22Rv1 (cell line): Measurements from ENCODE around the gene RGS4.

Source experiments
- H3K27ac ChIP-seq: fragments of 450-650 bp; 2 replicates; pipeline ENCODE4 v1.5.1; 2017
- ZFX ChIP-seq: fragments of 450-650 bp; IDR thresholded peaks from 2 replicates; pipeline ENCODE4 v1.6.1; 2017; ENCODE audit warnings: antibody characterized with exemption, borderline replicate concordance
- TF ChIP-seq, protein P1 (sequence below): fragments of 450-650 bp; IDR thresholded peaks from 2 replicates; pipeline ENCODE4 v1.5.1; 2017; ENCODE audit warnings: mild to moderate bottlenecking

The RGS4 gene

DNA sequence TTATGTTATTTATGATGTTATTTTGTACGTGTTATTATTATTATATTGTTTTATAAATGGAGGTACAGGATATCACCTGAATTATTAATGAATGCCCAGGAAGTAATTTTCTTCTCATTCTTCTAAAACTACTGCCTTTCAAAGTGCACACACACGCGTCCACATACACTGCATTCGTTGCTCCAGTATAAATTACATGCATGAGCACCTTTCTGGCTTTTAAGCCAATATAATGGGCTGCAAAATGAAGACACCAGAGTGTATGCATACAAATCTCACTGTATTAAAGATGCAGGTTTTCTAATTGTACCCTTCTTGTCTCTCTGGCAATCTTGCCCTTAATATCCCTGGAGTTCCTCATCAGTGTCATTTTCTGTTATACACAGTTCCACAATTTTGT is 6.9 kb downstream of the RGS4 start:
- TF ChIP-seq, protein P1, sequence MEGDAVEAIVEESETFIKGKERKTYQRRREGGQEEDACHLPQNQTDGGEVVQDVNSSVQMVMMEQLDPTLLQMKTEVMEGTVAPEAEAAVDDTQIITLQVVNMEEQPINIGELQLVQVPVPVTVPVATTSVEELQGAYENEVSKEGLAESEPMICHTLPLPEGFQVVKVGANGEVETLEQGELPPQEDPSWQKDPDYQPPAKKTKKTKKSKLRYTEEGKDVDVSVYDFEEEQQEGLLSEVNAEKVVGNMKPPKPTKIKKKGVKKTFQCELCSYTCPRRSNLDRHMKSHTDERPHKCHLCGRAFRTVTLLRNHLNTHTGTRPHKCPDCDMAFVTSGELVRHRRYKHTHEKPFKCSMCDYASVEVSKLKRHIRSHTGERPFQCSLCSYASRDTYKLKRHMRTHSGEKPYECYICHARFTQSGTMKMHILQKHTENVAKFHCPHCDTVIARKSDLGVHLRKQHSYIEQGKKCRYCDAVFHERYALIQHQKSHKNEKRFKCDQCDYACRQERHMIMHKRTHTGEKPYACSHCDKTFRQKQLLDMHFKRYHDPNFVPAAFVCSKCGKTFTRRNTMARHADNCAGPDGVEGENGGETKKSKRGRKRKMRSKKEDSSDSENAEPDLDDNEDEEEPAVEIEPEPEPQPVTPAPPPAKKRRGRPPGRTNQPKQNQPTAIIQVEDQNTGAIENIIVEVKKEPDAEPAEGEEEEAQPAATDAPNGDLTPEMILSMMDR: no peak
- no peak for TF ChIP-seq ZFX
- no peak overlapping the region for H3K27ac ChIP-seq

DNA sequence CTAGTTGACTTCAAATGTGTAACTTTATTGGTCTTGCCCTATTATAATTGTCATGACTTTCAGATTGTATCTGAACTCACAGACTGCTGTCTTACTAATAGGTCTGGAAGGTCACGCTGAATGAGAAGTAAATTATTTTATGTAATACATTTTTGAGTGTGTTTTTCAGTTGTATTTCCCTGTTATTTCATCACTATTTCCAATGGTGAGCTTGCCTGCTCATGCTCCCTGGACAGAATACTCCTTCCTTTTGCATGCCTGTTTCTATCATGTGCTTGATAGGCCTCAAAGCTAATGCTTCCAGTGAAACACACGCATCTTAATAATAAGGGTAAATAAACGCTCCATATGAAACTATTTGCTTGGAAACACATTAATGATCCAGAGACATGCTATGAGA is 7.3 kb downstream of the RGS4 start:
- TF ChIP-seq ZFX: no peak
- TF ChIP-seq, protein P1: no peak
- no peak overlapping the region for H3K27ac ChIP-seq

DNA sequence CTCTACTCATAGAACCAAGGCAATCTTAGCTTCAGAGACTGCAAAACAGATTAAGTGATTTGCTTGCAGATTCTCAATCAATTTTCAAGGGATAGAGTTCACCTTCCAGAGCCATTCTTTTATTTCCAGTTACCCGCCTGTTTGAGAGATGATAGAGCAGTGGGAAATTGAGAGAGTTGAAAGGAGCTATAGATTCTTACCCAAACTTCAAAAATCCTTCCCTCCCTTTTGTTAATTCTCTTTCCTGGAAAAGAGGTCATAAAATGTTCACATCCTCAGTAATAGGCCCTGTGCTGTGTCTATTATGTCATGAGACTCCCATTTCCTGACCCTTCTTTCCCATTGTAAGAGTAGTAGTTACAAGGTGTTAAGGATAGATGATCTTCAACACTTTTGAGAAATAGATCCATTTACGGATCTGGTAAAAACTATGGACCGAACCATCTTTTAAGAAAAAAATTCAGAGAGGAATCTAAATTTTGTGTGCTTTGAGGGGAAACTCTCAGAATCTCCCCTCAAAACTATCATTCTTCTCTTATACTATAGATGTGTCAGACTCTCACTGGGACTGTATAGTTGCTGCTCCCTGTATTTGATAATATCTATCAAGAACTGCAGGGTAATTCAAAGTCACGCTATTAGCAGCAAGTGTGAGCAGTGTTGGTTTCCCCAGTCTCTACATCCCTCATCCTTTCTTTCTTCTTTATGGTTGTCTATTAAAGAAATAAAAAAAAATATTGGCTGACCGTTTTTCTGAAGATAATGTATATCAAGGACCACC is 8.0 kb downstream of the RGS4 start:
- H3K27ac ChIP-seq: no peak overlapping the region
- TF ChIP-seq ZFX: no peak
- TF ChIP-seq, protein P1: no peak

DNA sequence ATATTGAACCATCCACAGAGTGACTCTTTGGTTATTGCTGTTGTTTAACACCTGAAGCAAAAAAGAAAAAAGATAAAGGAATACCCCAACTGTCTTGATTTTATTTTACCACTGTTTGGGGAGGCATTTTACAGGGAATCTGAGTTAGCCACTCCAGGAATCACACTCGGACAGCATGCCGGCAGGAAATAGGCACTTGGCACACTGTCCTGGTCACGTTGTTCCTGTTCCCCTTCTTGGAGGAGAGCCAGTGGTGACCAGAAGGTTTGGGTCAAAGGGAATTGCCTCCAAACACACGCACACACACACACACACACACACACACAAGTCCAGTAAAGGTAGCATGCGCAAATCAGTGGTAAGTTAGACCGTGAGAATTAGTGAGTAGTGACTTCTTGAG is 13.8 kb downstream of the RGS4 start:
- no peak for TF ChIP-seq ZFX
- TF ChIP-seq, protein P1: no peak
- no peak overlapping the region for H3K27ac ChIP-seq

DNA sequence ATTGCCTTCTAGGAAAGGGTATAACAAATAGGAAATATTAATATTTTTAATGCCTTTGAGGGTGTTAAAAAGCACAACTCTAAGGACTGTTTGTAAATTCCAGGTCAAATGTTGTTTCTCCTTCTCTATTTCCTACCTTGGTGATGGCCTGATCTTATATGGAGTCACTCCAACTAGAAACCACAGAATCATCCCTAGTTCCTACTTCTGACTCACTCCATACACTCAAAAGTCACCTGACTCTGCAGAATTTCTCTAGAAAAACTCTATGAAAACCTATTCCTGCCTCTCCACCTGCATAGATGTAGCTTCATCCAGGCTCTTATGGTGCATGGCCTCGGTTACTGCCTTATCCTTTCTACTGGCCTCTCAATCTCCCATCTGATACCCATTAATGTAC is 14.5 kb downstream of the RGS4 start:
- TF ChIP-seq, protein P1: no peak
- no peak for TF ChIP-seq ZFX
- H3K27ac ChIP-seq: no peak overlapping the region

DNA sequence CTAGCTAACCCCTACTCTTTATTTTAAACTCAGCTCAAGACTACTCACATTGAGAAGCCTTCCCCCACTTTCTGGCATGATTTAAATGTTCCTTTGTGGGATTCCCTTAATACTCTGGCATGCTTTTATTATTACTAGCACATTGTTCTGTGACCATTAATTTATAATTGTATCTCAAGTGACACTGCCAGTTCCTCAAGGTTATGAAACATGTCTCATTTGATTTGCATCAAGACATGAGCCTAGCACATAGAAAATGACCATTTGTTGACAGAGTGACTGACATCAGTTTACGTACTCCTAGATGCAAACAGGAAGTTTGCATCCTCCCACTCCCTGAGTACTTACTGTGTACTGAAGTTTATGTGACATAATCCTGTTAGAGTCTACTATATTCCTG is 15.2 kb downstream of the RGS4 start:
- TF ChIP-seq, protein P1: no peak
- TF ChIP-seq ZFX: no peak
- no peak overlapping the region for H3K27ac ChIP-seq

DNA sequence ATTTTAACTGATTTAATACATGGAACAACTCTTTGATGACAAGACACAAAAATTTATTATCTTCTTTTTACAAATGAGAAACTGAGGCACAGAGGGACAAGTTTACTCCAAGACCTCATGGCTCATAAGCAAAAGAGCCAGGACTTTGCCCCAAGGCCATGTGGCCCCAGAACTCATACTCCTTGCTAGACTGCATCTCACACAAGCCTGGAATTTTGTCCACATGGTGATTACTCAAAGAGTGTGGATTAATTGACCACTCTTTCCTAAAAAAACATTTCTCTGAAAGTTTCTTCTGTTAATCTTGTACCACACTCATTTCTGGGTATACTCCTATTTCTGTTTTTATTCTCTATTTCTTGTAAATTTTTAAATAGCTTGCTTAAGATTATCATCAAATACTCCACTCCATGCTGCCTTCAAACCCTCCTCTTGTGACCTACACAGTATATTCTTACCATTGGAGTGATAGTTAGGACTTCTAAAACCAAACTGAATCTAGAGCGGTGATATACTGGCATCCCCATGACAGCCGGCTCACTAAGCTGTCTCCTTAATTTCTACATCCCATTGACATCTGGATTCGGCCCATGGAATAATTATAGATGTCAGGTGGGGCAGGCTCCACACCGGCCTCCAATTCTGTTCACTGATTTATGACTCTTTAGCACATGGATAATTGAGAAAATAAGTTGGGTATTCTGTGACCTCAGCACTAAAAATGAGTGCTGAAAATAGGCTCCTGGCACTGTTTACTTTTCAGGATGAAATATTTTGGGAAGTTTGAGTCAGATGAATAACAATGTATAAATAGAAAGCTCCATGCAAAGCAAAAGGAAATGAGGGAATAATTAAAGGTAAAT is 16.1 kb downstream of the RGS4 start:
- H3K27ac ChIP-seq: no peak overlapping the region
- TF ChIP-seq ZFX: no peak
- TF ChIP-seq, protein P1: no peak
